NK-92 treated with Interleukin-12 subunit alpha and Interleukin-12 subunit beta, amount 100 ng/mL, for 24 hours (cell line): ENCODE results near the gene SCLT1.
A peak's percentile ranks its signal among the peaks of the same experiment; 100 is the strongest.

ENCODE experiments used
- DNase-seq: peaks from one replicate; lab custom pipeline; 2025; lab: John Stamatoyannopoulos, UW

Gene SCLT1

DNA sequence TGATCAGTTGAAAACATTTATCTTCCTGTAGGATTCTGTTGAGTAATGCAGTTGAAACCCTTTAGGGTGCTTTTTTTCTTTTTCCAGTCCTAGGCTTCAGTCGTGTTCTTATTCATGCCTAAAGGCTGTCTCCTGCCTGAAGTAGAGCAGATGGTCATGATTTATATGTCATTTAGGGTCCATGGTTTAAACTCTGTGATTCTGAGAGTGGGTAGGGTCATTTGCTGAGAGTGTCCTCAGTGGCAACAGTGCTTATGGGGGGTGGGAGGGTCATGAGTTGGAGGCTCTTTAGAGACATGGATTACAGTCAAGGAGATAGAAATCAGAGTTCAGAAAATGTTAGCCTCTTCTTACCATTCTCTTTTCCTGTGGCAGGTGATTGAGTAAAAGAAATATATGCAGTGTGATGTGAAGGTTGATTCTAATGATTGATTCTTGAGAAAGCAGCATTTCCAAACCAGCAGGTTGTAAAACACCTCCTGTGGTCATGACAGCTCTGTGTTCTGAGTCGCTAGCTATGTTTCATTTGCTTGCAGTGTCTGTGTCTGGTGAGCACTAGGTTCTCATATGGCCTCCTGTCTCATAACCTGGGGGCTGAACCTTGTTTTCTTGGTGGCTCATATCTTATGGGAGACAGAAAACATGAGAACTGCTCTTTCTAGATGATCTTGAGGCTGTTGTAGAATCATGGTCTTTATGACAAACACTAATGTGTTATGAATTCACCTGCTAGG is 223.4 kb downstream of the SCLT1 start:
- DNase-seq: no peak

DNA sequence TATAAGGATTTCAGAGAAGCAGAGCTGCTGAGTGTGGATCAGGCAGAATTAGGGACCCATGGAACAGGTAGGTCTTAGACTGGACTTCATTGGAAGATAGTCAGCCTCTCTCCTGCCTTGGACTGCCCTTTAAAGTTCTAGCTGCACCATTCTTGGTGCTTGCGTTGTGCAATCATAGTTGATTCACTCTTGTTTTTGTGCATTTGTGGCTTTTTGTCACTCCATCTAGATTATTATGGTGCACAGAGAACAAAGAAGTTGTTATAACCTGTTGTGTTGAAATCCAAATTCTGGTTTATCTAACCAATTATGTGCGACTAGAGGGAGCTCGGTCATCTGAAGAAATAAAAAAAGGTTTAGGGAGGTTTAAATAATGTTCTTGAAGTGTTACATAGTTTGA is 224.6 kb downstream of the SCLT1 start:
- DNase-seq: no peak

- DNase-seq: no peak
Observed at GRCh38 chr4:128866691-128867090, 226.6 kb downstream of the SCLT1 start.

DNA sequence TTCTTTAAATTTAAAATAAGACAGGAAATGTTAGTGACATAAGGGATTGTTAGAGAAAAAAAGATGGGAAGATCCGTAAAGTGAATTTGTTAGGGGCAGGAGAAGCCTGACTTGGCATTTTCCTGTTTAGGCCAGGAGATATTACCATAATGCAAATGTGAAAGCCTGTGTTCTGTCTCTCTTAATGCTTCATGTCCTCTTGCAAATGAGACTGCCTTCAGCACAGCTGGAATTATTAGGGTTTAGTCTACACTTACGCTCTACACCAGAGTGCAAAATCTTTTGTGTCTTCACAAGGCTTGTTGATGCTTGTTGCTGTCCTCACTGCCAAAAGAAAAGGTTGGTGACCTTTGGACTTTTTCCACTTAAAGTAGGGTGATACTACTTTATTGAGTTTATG is 227.1 kb downstream of the SCLT1 start:
- no peak for DNase-seq

DNA sequence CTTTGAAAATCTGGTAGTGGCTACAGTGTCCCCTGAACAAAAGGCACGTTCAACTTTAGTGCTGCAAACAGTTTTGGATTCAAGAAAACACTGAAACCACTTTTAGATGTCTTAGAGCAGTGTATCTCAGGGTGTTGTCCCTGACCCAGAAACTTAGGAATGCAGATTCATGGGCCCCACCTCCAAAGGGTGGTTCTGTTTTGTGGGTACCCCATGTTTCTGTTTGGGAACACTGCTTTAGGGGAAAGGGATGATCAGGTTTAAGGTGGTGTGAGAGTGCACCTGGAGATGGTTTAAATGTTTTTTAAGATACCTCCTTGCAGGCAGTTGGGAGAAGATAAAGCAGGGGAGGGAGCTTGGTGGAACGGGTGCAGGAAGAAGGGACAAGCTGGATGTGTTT is 228.2 kb downstream of the SCLT1 start:
- no peak for DNase-seq

DNA sequence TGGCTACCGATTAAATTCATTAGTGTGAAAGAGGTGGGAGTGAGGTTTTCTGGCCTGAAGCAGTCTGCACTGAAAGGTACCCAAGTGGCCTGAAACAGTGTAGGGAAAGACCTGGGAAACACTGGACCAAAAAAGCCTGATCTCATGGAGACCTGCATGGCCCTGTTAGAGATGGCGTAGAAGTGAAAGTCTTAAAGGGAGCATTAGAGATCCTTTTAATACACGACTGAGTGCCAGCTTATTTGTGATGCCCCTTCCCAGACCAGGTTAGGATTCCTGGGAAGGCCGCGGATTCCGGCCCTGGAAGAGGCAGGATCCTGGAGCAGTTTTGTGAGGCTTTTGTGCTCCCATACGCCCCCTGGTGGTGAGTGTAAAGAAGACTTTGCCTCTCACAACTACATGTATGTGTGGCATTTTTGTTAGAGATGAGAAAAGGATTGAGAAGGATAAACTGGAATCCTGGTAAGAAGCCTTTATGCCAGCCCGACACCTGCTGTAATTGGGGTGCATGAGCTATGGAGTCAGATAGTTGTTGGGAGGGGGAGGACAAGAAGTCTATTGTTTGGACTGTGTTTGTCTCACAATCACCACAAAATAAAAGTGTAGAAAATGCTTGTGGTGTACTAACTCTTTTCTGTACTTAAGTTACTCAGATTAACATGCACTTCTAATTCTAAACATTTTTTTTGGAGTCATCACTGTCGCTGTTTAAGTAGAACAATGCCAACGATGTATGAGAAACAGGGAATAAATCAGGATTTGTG is 229.8 kb downstream of the SCLT1 start:
- DNase-seq: peak; percentile 25

- DNase-seq: peak; percentile 25
Observed at GRCh38 chr4:128862608-128863311, 230.6 kb downstream of the SCLT1 start.

DNA sequence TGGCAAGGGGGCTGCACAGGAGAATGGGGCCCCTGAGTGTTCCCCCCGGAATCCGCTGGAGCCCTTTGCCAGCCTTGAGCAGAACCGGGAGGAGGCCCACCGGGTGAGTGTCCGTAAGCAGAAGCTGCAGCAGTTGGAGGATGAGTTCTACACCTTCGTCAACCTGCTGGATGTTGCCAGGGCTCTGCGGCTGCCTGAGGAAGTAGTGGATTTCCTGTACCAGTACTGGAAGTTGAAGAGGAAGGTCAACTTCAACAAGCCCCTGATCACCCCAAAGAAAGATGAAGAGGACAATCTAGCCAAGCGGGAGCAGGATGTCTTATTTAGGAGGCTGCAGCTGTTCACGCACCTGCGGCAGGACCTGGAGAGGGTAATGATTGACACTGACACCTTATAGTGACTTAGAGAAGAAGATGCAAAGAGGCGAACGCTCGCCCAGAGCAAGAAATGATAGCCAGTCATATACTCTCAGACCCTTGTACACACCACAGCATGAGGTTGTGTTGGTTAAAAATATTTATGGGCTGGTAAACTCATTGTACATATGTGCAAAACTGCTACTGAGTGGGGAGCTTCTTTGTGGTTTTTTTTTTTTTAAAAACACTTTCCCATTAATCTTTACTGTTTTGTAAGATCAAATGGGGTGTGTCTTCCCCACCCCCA is 231.4 kb downstream of the SCLT1 start:
- no peak for DNase-seq

GRCh38 chr4:128859887-128860677 is 233.3 kb downstream of the SCLT1 start:
- DNase-seq: no peak

- DNase-seq: no peak
Observed at GRCh38 chr4:128858879-128859671, 234.3 kb downstream of the SCLT1 start.

DNA sequence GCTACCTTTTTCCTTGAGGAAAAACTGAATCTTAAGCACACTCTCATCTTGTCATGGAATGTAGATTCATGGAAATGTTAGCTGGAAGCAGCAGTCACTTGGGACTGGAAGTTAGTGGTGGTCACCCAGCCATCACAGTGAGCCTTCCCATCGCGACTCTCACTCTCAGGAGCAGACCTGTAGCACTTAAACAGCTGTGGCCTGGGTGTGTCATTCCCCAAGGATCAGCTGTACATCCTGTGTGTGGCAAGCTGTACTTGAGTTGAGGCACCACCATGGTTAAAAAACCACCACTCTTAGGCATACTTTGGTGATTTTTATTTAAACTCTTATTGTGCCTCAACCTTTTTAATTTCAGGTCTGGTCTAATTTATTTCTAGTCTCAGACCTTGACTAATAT is 237.1 kb downstream of the SCLT1 start:
- DNase-seq: no peak

- no peak for DNase-seq
Observed at GRCh38 chr4:128855621-128856020, 237.7 kb downstream of the SCLT1 start.

DNA sequence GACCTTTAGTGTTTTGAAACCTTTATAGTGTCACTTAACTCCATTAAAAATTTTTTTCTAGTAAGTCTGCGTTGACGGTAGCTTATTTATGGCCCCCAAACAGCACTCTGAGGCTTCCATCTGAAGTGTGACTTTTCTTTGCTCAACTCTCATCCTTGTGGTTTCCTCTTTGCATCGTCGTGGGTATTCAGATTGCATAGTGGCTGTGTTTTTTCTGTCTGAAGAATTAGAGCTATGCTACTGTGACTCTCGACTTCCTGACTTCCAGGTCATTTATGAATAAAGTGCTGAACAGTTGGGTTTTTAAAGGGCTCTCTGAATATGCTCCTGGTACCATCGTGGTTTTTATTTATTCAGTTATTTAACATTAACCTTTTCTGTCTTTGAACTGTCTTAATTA is 238.9 kb downstream of the SCLT1 start:
- peak; percentile 3 for DNase-seq

DNA sequence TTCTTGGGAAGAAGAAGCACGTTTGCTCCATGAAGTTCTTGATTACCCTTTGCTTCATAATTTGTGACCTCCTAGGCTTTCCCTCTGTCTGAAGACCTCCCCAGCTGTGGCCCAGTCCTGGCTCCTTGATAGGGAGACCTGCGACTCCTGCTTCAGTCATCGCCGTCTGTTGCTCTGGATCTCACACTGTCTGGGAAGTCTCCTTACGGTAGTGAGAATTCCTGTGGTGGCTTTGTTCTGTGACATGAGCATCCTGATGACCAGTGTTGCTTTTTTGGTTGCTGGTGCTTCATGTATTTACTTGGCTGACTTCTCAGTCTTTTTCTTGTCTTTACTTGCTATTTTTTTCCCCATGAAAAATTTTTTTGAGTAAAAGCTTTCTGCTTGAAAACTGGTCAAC is 239.6 kb downstream of the SCLT1 start:
- DNase-seq: no peak

DNA sequence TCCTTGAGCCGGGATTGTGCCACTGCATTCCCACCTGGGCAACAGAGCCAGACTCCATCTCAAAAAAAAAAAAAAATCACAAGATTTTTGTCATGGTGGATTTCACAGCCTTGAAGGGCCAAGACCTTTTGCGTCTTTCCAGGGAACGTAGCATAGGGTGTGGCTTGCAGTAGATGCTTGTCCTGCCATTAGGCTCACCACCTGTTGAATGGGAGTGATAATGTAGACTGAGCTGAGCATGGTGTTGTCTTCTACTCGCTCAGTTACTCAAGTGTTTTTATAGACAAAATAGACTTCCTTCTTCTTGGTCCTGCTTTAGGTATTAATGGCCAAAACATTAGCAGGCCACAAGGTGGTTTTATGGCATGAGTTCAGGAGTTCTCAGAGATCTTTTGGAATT is 243.1 kb downstream of the SCLT1 start:
- DNase-seq: no peak

- DNase-seq: no peak
Observed at GRCh38 chr4:128848461-128848860, 244.9 kb downstream of the SCLT1 start.

- peak; percentile 11 for DNase-seq
Observed at GRCh38 chr4:128847082-128847724, 246.1 kb downstream of the SCLT1 start.

DNA sequence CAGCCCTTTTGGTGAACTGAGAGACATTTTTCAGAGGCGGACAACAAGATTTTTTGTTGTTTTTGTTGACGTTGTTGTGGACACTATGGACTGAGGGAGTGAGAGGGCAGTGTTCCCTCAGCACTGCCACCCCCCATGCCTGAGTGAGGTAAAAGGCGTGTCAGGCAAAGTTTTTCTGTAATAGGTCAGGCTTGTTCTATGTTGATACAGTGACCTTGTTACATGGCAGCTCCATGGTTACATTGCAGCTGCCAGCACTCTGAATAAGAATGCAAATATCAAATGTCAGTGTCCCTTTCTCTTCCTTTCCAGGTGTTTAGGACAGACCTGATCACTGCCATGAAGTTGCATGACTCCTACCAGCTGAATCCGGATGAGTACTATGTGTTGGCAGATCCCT is 247.3 kb downstream of the SCLT1 start:
- DNase-seq: no peak

- DNase-seq: no peak
Observed at GRCh38 chr4:128844931-128845330, 248.4 kb downstream of the SCLT1 start.

DNA sequence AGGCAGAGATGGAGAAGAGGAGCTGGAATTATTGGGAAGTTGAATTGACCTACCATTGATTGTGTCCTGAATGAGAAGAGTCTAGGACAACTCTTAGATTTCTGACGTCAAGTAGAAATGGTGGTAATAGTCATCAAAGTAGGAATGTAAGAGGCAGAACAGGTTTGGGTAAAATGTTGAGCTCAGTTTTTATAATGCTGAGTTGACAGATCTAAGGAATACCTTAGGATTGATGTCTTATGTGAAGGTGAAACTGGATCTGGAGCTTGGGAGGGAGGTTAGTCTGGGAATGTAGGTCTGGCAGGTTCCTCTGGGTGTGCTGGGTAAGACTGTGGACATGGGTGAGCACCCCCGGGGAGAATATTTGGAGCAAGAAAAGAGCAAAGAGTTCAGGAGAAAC is 251.9 kb downstream of the SCLT1 start:
- no peak for DNase-seq
